HT-29 (cell line): ENCODE measurements around the gene CYP1A2. TPM values are rescaled to one million over a fixed set of nuclear protein-coding genes. Genes with fewer than 3 reads are reported as not detected.
"Not testable (repeated sequence)": the region's sequence is repeated elsewhere in the genome, so short reads cannot be mapped to it uniquely, and the experiment has no call there.

ENCODE experiments used
- DNase-seq: peaks from one replicate; pipeline ENCODE4 v3.0.0-alpha.2; 2015; ENCODE audit warnings: low spot score
- total RNA-seq: library from RNA; depleted of rRNA; stranded (reverse); fragments of >200 nt; shearing (Covaris generic); gene quantifications from 2 replicates; pipeline ENCODE4 v1.2.3, GENCODE V29; 2014

Gene CYP1A2
- total RNA-seq, 1 experiment from 2014 or later, result not detected

DNA sequence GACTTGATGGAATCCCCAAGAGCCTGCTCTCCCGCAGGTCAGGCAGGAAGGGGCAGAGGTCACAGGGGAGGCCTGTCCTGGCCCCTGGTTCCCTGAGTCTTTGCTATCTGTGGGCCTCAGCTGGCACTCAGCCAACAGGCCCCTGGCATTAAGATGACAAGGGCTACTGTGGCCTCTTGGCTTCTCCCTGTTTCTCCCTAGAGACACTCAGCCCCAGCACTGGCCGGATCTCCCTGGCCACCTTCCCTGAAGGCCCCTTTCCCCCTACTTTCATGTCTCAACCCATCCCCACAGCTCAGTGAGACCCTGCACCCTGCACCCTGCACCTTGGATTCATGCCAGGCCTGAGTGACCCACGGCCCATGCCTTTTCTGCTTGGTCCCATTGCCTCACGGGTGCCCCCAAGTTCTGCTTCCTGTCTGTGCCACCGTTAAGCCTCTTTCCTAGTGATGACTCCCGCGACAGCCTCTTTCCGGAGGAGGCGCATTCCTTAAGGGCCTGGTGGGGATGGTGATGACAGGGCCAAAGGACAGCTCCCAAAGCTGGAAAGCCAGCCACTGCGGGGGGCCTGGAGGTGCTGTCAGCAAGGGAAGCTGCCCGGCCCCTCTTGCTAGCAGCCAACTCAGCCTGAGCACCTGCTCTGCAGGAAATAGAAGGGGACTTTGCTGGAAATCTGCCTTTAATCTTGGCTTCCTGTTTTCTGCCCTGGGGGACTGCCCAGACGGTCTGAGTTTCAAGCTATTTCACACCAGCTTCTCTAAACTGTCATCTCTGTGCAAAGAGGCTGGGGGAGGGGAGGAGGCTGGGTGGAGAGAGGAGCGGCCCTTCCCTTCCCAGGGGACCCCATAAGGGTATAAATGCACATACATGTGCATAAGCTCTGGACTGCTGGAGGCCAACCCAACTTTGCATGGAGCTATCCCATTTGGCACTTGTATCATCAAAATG, 28.4 kb downstream of the CYP1A2 start:
- DNase-seq, result no peak

GRCh38 chr15:74777769-74778598, 29.3 kb downstream of the CYP1A2 start:
- no peak for DNase-seq

- DNase-seq, result no peak
Measured at GRCh38 chr15:74778599-74778970, 29.9 kb downstream of the CYP1A2 start.

- no peak for DNase-seq
Measured at GRCh38 chr15:74779162-74779648, 30.6 kb downstream of the CYP1A2 start.

DNA sequence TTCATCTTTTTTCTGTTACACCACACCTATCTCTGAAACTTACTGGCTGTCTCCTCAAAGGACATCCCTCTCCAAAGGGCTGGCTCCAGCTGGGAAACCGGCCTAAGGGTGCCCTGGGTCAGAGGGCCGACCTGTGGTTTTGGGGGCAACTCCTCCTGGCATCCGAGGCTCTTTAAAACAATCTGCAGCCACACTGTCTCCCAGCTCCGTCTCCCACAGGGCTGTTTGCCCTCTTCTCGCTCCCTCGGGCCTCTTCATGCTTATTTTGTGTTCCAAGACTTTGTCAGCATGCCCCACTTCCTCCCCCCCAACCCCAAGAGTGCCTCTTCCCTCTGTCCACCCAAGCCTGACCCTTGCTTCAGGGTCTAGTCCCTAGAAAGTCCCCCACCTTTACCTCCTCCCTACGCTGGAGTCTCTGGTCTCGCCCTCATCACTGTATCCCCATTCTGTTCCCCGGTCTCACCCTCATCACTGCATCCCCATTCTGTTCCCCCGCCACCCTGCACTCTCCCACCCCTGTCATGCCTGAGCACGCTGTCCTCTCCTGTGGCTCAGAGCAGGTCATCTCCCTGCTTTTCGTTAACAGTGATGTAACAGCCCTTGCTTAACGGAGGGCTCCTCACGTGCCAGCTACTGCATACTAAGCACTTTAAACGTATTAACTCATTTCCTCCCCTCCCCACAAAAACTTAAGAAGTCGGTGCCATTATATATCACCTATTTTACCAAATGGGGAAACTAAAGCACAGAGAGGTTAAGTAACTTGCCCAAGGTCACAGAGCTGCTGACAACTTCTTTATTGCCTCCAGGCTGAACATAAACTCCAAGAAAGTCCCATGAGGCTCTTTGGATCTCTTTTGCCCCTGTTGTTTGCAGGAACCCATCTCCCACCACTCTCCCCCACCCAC, 32.1 kb downstream of the CYP1A2 start:
- DNase-seq, result no peak

DNA sequence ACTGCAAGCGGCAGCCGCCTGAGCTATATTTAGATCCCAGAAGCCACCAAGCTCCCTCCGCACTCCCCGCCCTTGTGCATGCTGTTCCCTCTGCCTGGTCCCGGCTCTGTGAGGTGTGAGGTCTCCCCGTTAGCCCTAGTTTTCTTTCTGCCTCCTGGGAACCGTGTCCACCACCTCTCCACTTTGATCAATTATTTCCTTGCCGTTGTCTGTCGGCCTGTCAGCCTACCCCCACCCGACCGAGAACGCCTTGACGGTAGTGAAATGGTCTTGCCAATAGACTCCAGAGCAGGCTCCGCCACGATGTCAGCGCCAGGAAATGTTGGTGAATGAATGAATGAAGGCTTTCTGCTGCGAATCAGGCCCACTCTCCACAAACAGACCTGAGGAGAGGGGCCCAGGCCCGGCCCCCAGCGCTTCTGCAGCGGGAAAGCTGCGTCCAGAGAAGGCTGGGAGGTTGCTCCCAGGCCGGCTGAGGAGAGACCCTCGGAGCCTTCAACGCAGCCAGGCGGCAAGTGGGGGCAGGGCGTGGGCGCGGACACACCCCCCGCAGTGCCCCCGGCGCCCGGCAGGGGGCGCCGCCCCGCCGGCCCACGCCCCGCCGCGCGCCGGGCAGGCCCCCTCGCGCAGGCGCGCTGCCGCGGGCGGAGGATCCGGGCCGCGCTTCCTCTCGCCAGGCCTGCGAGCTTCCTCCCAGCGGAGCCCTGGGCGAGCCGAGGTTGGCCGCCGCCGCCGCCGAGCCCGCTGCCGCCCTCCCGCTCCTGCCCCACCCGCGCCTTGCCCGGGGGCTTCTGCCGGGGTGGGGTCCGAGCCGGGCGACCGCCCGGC, 33.0 kb downstream of the CYP1A2 start, which contains the start of gene CSK:
Gene CSK, plus strand, starts transcription at position 650 of the 828 bp plus-strand sequence. CDS start 16,218 bp downstream, outside the sequence.
- DNase-seq, result peak; percentile 71

DNA sequence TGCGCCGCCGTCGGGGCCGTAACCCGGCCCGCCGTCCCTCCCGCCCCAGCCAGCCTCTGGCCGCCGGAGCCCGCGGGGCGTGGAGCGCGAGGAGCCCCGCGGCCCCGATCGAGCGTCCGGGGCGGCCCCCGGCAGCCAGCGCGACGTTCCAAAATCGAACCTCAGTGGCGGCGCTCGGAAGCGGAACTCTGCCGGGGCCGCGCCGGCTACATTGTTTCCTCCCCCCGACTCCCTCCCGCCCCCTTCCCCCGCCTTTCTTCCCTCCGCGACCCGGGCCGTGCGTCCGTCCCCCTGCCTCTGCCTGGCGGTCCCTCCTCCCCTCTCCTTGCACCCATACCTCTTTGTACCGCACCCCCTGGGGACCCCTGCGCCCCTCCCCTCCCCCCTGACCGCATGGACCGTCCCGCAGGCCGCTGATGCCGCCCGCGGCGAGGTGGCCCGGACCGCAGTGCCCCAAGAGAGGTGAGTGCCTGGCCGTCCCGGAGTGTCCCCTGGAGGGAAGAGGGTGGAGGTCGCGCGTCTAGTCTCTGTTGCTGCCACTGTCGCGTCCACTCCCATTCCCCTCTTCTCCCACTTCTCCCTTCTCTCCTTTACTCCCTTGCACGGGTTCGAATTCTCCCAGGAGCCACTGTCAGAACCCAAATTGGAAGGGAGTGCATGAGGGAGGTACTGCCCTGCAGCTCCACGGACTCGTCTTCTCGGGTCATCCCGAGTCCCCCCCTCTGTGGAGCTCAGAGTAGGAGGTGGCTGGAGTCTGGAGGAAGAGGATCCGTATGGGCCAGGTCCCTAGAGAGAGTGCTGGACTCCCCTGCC, 33.8 kb downstream of the CYP1A2 start:
- peak; percentile 28 for DNase-seq

DNA sequence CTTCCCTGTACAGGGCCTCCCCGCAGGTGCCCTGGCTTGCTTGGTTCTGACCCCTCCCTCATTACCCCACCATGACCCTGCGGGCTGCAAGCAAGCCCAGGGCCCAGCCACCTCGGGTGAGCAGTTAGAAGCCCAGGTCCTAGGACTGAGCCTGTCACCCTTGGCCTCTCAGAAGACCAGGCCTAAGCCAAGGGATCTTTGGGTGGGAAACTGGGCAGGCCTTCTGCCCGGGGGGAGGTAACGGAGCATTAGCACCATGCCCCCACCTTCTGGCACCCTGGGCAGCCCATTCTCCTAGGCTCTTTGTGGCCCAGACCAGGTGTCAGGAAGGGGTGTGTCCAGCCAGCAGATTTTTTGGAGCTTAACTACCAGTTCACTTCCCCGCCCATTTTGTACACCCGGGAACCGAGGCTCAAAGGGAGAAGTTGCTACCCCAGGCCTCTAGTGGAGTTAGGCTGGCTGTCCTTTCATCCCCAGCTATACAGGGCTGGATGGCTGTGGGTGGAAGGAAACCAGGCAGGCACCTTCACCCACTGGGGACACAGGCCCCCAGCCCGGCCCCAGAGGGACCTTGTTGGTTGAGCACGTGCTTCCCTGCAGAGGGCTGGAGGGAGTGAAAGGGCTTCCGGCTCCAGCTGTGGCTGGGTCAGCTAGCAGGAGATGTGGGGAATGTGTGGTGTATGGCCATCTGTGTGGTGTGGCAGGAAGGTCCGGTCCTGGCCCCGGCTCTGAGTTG, 34.6 kb downstream of the CYP1A2 start:
- peak; percentile 55 for DNase-seq

DNA sequence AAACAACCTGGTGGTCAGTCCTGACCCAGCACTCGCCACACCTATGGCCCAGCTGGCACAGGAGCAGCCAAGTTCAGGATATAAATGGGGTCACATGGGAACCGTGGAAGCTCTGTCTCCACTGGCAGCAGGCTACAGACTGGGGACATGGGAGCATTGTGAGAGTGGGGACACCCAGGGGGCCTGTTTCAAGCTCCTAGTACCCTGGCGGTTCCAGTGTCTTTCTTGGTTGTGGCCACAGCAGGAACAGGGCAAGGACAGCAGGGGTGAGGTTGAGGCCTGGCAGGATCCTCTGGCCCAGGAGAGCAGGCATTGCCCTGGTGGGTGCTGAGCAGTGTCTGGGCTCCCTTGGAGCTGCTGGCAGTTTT, 35.1 kb downstream of the CYP1A2 start:
- DNase-seq, result no peak

DNA sequence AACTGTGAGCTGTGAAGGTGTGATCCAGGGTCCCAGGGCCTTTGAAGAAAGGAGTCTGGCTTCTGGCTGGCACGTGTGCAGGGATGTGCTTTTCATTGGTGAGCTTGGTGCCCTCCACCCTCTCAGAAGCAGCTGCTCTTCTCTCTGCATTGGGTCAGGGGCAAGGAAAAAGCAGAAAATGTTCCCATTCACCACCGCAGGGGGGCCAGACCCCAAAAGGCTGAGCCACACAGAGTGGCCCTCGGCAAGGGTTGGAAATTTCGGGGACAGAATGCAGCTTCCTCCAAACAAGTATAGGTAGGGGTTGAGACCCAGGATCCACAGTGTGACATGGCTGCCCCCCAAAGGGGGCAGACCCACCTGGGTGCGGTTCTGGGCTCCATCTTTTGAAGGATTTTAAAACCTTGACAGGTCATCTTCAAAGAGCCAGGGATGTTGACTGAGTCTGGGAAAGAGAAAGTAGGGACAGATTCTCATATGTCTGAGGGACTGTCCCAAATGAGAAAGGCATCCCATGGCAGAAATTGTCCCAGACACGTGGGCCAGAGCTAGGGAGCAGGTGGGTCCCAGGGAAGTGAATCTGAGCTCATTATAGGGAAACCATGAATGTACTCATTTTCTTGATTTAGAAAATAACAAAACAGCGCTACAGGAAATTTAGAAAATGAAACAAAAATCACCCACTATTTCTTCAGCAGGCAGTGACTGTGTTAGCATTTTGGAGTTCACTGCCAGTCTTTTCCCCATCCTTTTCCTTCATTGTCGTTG, 36.0 kb downstream of the CYP1A2 start:
- no peak for DNase-seq

DNA sequence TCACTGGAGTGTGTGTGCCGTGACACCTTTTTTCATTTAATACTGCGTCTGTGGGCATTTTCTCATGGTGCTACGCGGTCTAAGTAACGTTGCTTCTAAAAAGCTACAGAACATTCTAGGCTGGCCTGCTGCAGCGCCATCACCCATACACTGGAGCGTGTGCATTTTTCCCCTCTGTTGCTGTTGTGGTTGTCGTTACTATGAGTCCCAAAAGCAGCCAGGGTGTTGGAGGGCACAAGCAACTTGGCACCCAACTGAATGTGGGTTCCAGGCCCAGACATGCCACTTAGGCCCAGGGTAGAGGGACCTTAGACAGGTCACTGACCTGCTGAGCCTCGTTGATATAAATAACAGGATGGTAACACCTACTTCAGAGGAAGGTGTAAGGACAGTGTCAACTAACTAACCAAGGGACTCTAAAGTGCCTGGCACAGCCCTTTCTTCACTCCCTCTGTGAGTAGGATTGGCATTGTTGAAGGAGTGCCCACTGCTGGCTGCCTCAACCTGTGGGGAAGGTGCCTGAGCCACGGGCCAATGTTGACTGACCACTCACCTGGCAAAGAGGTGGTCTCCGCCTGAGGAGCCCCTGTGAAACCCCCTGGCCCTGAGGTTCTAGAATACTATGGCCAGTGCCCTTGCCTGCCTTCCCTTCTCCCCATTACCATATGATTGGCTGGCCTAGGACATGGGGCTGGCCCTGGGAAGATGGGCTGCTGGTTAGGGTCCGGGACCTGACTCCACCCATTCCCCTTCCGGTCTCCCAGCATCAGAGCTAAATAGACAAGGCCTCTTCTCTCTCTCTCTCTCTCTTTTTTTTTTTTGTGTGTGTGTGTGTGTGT, 36.8 kb downstream of the CYP1A2 start:
- DNase-seq, result no peak

DNA sequence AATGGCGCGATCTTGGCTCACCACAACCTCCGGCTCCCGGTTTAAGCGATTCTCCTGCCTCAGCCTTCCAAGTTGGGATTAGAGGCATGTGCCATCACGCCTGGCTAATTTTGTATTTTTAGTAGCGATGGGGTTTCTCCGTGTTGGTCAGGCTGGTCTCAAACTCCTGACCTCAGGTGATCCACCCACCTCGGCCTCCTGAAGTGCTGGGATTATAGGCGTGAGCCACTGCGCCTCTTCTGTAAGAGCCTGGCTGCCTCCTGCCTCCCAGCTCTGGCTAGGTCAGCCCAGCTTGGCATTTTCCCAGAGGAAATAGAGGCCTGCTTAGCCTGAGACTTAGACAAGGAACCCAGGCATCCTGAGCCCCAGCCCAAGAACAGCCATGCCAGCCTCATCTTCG, 37.4 kb downstream of the CYP1A2 start:
- DNase-seq, result not testable (repeated sequence)

- no peak for DNase-seq
Measured at GRCh38 chr15:74786551-74787165, 38.0 kb downstream of the CYP1A2 start.

DNA sequence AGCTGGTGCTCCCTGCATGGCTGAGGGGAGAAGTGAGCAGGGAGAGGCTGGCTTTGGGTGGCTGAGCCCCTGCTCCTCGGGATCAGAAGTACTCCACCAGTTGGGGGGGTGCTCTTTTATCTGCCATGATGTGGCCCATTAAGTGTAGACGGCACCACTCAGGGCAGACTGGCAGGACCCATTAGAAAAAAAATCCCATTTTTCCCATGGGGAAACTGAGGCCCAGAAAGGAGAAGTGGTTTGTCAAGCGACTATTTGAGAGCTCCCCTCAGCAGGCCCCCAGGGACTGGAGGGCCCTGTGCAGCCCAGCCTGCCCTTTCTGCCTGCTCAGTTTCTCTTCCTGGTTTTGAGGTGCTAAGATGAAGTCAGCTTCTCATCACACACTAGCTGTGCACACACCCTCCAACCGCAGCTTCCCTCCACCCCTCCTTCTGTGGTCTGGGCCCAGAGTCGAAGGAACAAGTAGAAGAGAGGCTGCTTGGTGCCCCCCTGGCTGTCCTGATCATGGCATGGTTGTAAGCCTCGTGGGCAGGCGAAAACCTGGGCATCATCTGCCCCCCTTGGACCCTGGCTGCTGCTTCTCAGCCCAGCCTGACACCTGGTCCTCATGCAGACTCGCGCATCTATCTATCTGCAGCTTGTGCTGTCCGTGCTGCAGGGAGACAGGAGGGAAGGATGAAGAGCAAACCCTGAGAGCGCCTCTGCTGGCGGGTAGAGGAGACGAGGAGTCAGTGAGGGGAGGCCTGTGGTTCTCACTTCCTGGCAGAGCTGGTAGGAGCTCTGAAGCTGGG, 38.8 kb downstream of the CYP1A2 start:
- peak; percentile 80 for DNase-seq

GRCh38 chr15:74788042-74788682, 39.5 kb downstream of the CYP1A2 start:
- no peak for DNase-seq
